Muscle of leg (tissue), 16 donors: ENCODE measurements around the gene EFEMP2. TPM values are rescaled to one million over a fixed set of nuclear protein-coding genes. Genes with fewer than 3 reads are reported as not detected.

Experiments used
- DNase-seq: peaks from one replicate; pipeline ENCODE4 v3.0.0; 2013
- H3K27ac ChIP-seq: one replicate; pipeline ENCODE4 v1.5.1; 2013; ENCODE audit warnings: mild to moderate bottlenecking, low read length, control low read depth
- H3K27me3 ChIP-seq: one replicate; pipeline ENCODE4 v1.6.1; 2013; ENCODE audit warnings: low read length; ENCODE audit not compliant: control insufficient read depth, insufficient read depth
- H3K36me3 ChIP-seq: one replicate; pipeline ENCODE4 v1.6.1; 2013; ENCODE audit warnings: low read length; ENCODE audit not compliant: control insufficient read depth, insufficient read depth
- H3K4me1 ChIP-seq: one replicate; pipeline ENCODE4 v1.6.1; 2013; ENCODE audit warnings: low read length; ENCODE audit not compliant: control insufficient read depth, insufficient read depth
- H3K4me3 ChIP-seq: one replicate; pipeline ENCODE4 v1.5.1; 2013; ENCODE audit warnings: low read length, control low read depth
- H3K9me3 ChIP-seq: replicated peaks from 2 replicates; pipeline ENCODE4 v1.6.1; 2013; ENCODE audit warnings: low read depth, low read length; ENCODE audit not compliant: control insufficient read depth
- WGBS: methylation state at CpG from one replicate; pipeline ENCODE4 v1.1.5; 2013; ENCODE audit warnings: missing lambda C conversion rate; ENCODE audit not compliant: insufficient coverage; 5-methylcytosine and 5-hydroxymethylcytosine counted together
- long read RNA-seq, 11 donors: transcript quantifications; one replicate each; lab custom pipeline, GENCODE V29; 2026
- polyA plus RNA-seq, 8 donors: library from polyadenylated mRNA; unstranded; fragments of 120-200 nt; gene quantifications; one replicate each; pipeline versions ENCODE4 v1.2.1 to v1.2.3, GENCODE V29; 2013; ENCODE audit warnings: inconsistent platforms in 1 of 8, low replicate concordance in 1 of 8; ENCODE audit not compliant: insufficient read length in 8 of 8, insufficient read depth in 1 of 8
- total RNA-seq: library from RNA; stranded (reverse); fragments of 120-200 nt; gene quantifications from one replicate; pipeline ENCODE4 v1.2.4, GENCODE V29; 2013

Gene EFEMP2
- total RNA-seq, result 73.9 TPM
- 100 to 1,000 TPM in 6 of 8 donors, 10 to 100 TPM in 2; 84.6 to 138 (median 116) TPM for polyA plus RNA-seq
- long read RNA-seq, donor 1, transcript EFEMP2-201 (11 exons, 2,034 nt), result major isoform, 10 of 25 reads
- long read RNA-seq, donor 1, transcript EFEMP2-217 (12 exons, 1,813 nt), result minor isoform, 6 of 25 reads
- long read RNA-seq, donor 1, partial matches to known transcripts, result 7 of 25 reads
- long read RNA-seq, donor 1, other reads (novel, unspliced or antisense), result 0 of 25 reads
- long read RNA-seq, donor 2, transcript EFEMP2-201 (11 exons, 2,034 nt), result major isoform, 5 of 5 reads
- long read RNA-seq, donor 2, partial matches to known transcripts, result 0 of 5 reads
- long read RNA-seq, donor 2, other reads (novel, unspliced or antisense), result 0 of 5 reads
- long read RNA-seq, donor 3, transcript EFEMP2-201 (11 exons, 2,034 nt), result major isoform, 33 of 48 reads
- long read RNA-seq, donor 3, transcript EFEMP2-217 (12 exons, 1,813 nt), result minor isoform, 8 of 48 reads
- long read RNA-seq, donor 3, partial matches to known transcripts, result 5 of 48 reads
- long read RNA-seq, donor 3, other reads (novel, unspliced or antisense), result 0 of 48 reads
- long read RNA-seq, donor 4, transcript EFEMP2-217 (12 exons, 1,813 nt), result minor isoform, 5 of 31 reads
- long read RNA-seq, donor 4, transcript EFEMP2-201 (11 exons, 2,034 nt), result major isoform, 18 of 31 reads
- long read RNA-seq, donor 4, partial matches to known transcripts, result 5 of 31 reads
- long read RNA-seq, donor 4, other reads (novel, unspliced or antisense), result 0 of 31 reads
- long read RNA-seq, donor 5, transcript EFEMP2-217 (12 exons, 1,813 nt), result minor isoform, 17 of 439 reads
- long read RNA-seq, donor 5, transcript EFEMP2-201 (11 exons, 2,034 nt), result major isoform, 73 of 439 reads
- long read RNA-seq, donor 5, partial matches to known transcripts, result 346 of 439 reads
- long read RNA-seq, donor 5, other reads (novel, unspliced or antisense), result 0 of 439 reads
- long read RNA-seq, donor 6, transcript EFEMP2-217 (12 exons, 1,813 nt), result minor isoform, 6 of 71 reads
- long read RNA-seq, donor 6, transcript EFEMP2-201 (11 exons, 2,034 nt), result major isoform, 54 of 71 reads
- long read RNA-seq, donor 6, partial matches to known transcripts, result 7 of 71 reads
- long read RNA-seq, donor 6, other reads (novel, unspliced or antisense), result 0 of 71 reads
- long read RNA-seq, donor 7, transcript EFEMP2-201 (11 exons, 2,034 nt), result major isoform, 46 of 131 reads
- long read RNA-seq, donor 7, partial matches to known transcripts, result 81 of 131 reads
- long read RNA-seq, donor 7, other reads (novel, unspliced or antisense), result 0 of 131 reads
- long read RNA-seq, donor 8, transcript EFEMP2-201 (11 exons, 2,034 nt), result major isoform, 18 of 40 reads
- long read RNA-seq, donor 8, transcript EFEMP2-217 (12 exons, 1,813 nt), result minor isoform, 5 of 40 reads
- long read RNA-seq, donor 8, partial matches to known transcripts, result 13 of 40 reads
- long read RNA-seq, donor 8, other reads (novel, unspliced or antisense), result 0 of 40 reads
- long read RNA-seq, donor 9, transcript EFEMP2-217 (12 exons, 1,813 nt), result minor isoform, 7 of 65 reads
- long read RNA-seq, donor 9, transcript EFEMP2-201 (11 exons, 2,034 nt), result major isoform, 12 of 65 reads
- long read RNA-seq, donor 9, partial matches to known transcripts, result 43 of 65 reads
- long read RNA-seq, donor 9, other reads (novel, unspliced or antisense), result 0 of 65 reads
- long read RNA-seq, donor 10, transcript EFEMP2-201 (11 exons, 2,034 nt), result major isoform, 25 of 44 reads
- long read RNA-seq, donor 10, transcript EFEMP2-217 (12 exons, 1,813 nt), result minor isoform, 6 of 44 reads
- long read RNA-seq, donor 10, transcript EFEMP2-212 (3 exons, 811 nt), result minor isoform, 6 of 44 reads
- long read RNA-seq, donor 10, partial matches to known transcripts, result 6 of 44 reads
- long read RNA-seq, donor 10, other reads (novel, unspliced or antisense), result 0 of 44 reads
- long read RNA-seq, donor 11, transcript EFEMP2-201 (11 exons, 2,034 nt), result major isoform, 30 of 49 reads
- long read RNA-seq, donor 11, partial matches to known transcripts, result 12 of 49 reads
- long read RNA-seq, donor 11, other reads (novel, unspliced or antisense), result 0 of 49 reads

DNA sequence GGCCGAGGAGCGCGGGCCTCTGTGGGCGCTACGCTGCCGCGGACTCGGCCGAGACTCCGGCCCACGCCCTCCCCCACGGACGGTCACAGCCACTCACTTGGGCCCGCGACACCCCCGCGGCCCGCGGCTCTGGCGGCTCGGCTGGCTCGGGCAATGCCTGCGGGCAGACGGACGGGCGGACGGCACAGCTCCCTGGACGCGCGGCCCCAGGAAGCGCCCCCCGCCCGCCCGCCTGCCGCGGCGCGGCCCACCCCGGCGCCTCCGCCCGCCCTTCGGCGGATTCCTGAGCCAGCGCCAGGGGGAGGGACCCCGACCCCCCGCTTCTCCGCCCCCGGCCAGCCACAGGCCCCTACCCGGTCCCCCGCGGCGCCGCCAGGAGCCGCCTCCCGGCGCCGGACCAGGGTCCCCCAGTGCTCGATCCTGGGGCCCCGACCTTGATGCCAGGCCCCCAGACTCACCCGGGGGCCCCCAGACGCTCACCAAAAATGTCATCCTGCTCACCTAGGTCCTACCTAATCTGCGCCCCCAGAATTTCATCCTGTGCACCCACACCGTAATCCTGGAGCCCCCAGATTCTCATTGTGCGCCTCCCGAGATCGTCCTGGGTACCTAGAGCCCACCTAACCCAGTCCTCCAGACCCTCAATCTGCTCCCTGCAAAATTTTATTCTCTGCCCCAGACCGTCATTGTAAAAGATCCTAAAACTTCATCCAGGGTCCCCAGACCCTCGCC lies at the start of gene EFEMP2:
Gene EFEMP2 (minus strand): TSS at position 215 of the 732 bp plus-strand sequence. CDS start 446 bp downstream, outside the sequence.
- DNase-seq, result peak; percentile 88
- Histone ChIP-seq H3K36me3 (peaks cover 36% of the 10 kb centered on the region), H3K4me1 (peaks cover 33% of the 10 kb centered on the region), H3K9me3 (no peaks in the 10 kb centered on the region), H3K27me3 (no peaks in the 10 kb centered on the region), H3K27ac (peak within 1 kb of the TSS; percentile 93), H3K4me3 (peak within 1 kb of the TSS; percentile 68)
- 0% methylated on average over 40 of the region's 69 CpGs for WGBS

DNA sequence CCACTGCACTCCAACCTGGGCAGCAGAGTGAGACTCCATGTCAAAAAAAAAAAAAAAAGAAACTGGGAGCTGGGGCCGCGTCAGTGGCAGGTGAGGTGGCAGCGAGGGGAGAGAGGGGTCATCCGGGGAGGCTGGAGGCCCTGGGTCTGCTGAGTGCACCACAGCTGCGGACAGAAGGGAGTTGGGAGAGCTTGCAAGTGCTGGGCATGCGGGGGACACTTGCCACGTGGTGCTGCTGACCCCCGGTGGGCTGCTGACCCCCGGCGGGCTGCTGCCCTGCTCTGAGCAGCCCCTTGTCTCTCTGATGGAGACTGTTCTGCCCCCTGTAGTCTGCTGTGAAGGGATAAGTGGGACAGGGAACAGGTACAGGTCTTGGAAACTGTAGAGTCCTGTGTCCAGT lies 49.3 kb upstream of the EFEMP2 start:
- Histone ChIP-seq H3K4me3 (no peak overlapping the region), H3K9me3 (no peaks in the 10 kb centered on the region), H3K4me1 (peaks cover 28% of the 10 kb centered on the region), H3K27ac (no peak overlapping the region), H3K27me3 (no peaks in the 10 kb centered on the region), H3K36me3 (peaks cover 35% of the 10 kb centered on the region)
- WGBS, result 89% methylated on average over 10 of the region's 10 CpGs
- no peak for DNase-seq

GRCh38 chr11:65921033-65921555 lies 48.5 kb upstream of the EFEMP2 start:
- 66% methylated on average over 3 of the region's 12 CpGs for WGBS
- Histone ChIP-seq H3K36me3 (peaks cover 38% of the 10 kb centered on the region), H3K4me3 (no peak overlapping the region), H3K9me3 (no peaks in the 10 kb centered on the region), H3K27ac (no peak overlapping the region), H3K4me1 (peaks cover 34% of the 10 kb centered on the region), H3K27me3 (no peaks in the 10 kb centered on the region)
- no peak for DNase-seq

DNA sequence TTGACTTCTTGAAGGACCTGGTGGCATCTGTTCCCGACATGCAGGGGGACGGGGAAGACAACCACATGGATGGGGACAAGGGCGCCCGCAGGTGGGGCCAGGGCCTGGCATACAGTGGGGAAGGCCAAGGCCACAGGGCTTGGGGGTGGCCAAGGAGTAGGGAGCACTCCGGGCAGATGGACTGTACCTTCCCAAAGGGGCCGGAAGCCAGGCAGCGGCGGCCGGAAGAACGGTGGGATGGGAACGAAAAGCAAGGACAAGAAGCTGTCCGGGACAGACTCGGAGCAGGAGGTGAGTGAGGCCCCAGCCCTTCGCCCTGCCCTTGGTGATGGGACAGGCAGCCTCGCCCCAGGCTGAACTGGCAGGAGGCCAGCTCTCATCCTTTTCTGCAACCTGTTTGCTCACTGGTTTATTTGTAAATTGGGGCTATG lies 47.8 kb upstream of the EFEMP2 start:
- Histone ChIP-seq H3K36me3 (peaks cover 38% of the 10 kb centered on the region), H3K27me3 (no peaks in the 10 kb centered on the region), H3K4me3 (peak overlapping the region; percentile 83), H3K27ac (no peak overlapping the region), H3K4me1 (peaks cover 40% of the 10 kb centered on the region), H3K9me3 (no peaks in the 10 kb centered on the region)
- DNase-seq, result peak; percentile 16
- 54% methylated on average over 15 of the region's 15 CpGs for WGBS

DNA sequence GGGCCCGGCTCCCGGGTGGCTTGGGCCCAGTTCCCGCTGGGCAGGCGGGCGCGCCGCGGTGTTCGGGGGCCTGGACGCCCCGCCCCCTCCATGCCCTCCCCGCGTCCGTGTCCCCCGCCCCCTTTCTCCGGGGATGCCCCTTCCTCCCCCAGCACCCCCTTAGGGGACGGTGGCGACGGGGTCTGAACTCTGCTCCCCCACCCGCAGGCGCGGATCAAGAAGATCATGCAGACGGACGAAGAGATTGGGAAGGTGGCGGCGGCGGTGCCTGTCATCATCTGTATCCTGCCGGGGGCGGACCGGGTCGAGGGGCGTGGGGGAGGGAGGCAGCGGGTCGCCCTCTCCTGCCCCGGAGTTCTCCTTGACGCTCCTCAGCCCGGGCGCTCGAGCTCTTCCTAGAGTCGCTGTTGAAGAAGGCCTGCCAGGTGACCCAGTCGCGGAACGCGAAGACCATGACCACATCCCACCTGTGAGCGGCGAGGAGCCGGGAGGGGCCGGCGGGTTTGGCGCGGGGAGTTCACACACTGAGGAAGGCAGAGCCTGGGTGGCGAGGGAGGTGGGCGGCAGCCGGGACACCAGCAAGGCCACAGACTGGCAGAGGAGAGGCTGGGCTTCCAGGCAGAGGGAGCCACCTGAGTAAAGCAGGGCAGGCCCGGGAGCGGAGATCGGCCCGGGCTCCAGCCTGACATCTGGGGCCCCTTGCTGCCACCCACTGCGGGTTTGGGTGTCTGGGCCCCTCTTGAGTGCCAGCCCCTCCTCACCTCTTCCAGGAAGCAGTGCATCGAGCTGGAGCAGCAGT lies 47.2 kb upstream of the EFEMP2 start:
- H3K27me3 ChIP-seq, result no peaks in the 10 kb centered on the region
- no peak for DNase-seq
- 2% methylated on average over 35 of the region's 60 CpGs for WGBS
- peaks cover 38% of the 10 kb centered on the region for H3K36me3 ChIP-seq
- H3K4me3 ChIP-seq, result peak overlapping the region; percentile 83
- H3K27ac ChIP-seq, result peak overlapping the region; percentile 53
- H3K4me1 ChIP-seq, result peaks cover 46% of the 10 kb centered on the region
- no peaks in the 10 kb centered on the region for H3K9me3 ChIP-seq

GRCh38 chr11:65919141-65919572 lies 46.6 kb upstream of the EFEMP2 start, which contains the start of gene DRAP1:
TSS of gene DRAP1 (plus strand) at chr11:65919426. CDS start at chr11:65919502, 76 bp downstream.
- 0% methylated on average over 59 of the region's 59 CpGs for WGBS
- Histone ChIP-seq H3K4me3 (peak within 1 kb of the TSS; percentile 100), H3K27ac (peak within 1 kb of the TSS; percentile 86), H3K9me3 (no peaks in the 10 kb centered on the region), H3K4me1 (peaks cover 46% of the 10 kb centered on the region), H3K36me3 (peaks cover 38% of the 10 kb centered on the region), H3K27me3 (no peaks in the 10 kb centered on the region)
- peak; percentile 99 for DNase-seq

DNA sequence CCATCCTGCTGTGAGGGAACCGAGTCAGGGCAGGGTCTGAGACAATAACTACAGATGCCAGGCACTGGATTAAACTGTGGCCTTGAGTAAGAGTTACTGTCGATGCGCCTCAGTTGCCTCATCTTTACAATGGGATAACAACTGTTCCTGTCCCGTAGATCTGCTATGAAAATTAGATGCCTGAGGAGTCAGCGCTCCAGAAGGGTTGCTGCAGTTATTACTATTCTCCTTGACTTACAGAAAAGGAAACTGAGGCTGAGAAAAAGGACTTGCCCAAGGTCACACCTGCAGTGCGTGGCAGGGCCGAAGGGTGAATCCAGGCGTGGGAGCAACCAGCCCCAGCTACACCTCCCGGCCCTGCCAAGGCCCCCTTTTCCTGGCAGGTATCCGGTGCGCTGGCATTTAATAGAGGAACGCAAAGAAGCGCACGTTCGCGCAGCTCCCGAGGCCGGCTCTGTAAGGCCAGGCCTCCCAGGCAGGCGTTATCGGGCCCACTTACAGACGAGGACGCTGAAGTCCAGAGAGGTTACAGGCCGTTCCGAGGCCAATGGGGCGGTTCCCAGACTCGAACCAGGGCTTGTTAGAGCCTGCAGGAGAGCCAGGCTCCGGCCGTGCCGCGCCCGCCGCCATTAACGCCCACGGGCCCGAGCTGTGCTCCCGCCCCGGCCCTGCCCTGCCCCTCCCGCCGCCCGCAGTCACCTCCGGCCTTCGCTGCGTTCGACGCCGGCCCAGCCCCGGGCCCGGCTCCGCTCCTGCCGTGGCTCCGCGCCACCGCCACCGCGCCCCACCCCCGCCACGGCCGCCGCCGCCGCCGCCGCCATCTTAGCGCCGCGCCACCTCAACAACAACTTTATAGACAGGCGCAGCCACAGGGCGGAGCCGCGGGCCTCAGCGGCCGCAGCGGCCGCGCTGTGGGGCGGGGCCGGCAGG lies 45.9 kb upstream of the EFEMP2 start, which contains the start of gene C11orf68:
Gene C11orf68 (minus strand): TSS at position 852 of the 930 bp plus-strand sequence. CDS start 31 bp downstream, at position 821.
- Histone ChIP-seq H3K4me1 (peaks cover 46% of the 10 kb centered on the region), H3K9me3 (no peaks in the 10 kb centered on the region), H3K27me3 (no peaks in the 10 kb centered on the region), H3K4me3 (peak within 1 kb of the TSS; percentile 100), H3K27ac (peak within 1 kb of the TSS; percentile 86), H3K36me3 (peaks cover 38% of the 10 kb centered on the region)
- WGBS, result 4% methylated on average over 71 of the region's 77 CpGs
- DNase-seq, result peak; percentile 67
